CD4-positive, alpha-beta memory T cell (primary cell): Measurements from ENCODE around the gene FRMD4A. TPM values are rescaled to one million over a fixed set of nuclear protein-coding genes. Genes with fewer than 3 reads are reported as not detected.
"Not testable (repeated sequence)": the region's sequence is repeated elsewhere in the genome, so short reads cannot be mapped to it uniquely, and the experiment has no call there.

ENCODE experiments used
- CTCF ChIA-PET: fragments of 350-600 bp; sonication (Branson Sonifier 250); formaldehyde crosslinking; loops from one replicate; lab custom pipeline; 2021; ENCODE audit warnings: inconsistent platforms; ENCODE audit not compliant: partially characterized antibody; lab: Charles Lee
- POLR2A ChIA-PET: fragments of 350-600 bp; sonication (Branson Sonifier 250); formaldehyde crosslinking; loops from one replicate; lab custom pipeline; 2021; ENCODE audit not compliant: partially characterized antibody; lab: Charles Lee
- DNase-seq, 5 donors: peaks; one replicate each; pipeline versions ENCODE4 v3.0.0 to v3.0.0-alpha.2; 2020 to 2022; ENCODE audit warnings: mixed read lengths in 1 of 5
- H3K27ac ChIP-seq: one replicate; pipeline ENCODE4 v1.7.0; 2013; ENCODE audit warnings: low read depth, low read length
- H3K27me3 ChIP-seq: 2 replicates; pipeline ENCODE4 v1.7.0; 2013; ENCODE audit warnings: mild to moderate bottlenecking, low read length, moderate library complexity; ENCODE audit not compliant: insufficient read depth
- H3K36me3 ChIP-seq: 2 replicates; pipeline ENCODE4 v1.7.0; 2013; ENCODE audit warnings: mild to moderate bottlenecking, low read length, moderate library complexity; ENCODE audit not compliant: insufficient read depth
- H3K4me1 ChIP-seq: 2 replicates; pipeline ENCODE4 v1.7.0; 2013; ENCODE audit warnings: mild to moderate bottlenecking, low read length, moderate library complexity; ENCODE audit not compliant: insufficient read depth
- H3K4me3 ChIP-seq, 2 donors: one replicate each; pipeline ENCODE4 v1.7.0; 2013; ENCODE audit warnings: low read length in 2 of 2, mild to moderate bottlenecking in 1 of 2
- H3K9me3 ChIP-seq, 2 donors: one replicate each; pipeline ENCODE4 v1.7.0; 2013; ENCODE audit warnings: low read length in 2 of 2, control low read depth in 1 of 2; ENCODE audit not compliant: control insufficient read depth in 1 of 2
- H3K27ac Mint-ChIP-seq, 7 donors: one replicate each; pipeline ENCODE4 v1.8.0; 2020 to 2021; ENCODE audit warnings: mixed read lengths in 7 of 7, mild to moderate bottlenecking in 6 of 7, inconsistent platforms in 3 of 7, moderate library complexity in 3 of 7
- H3K27me3 Mint-ChIP-seq, 2 donors: one replicate each; pipeline ENCODE4 v1.8.0; 2020 to 2021; ENCODE audit warnings: mixed read lengths in 2 of 2
- H3K36me3 Mint-ChIP-seq, 2 donors: one replicate each; pipeline ENCODE4 v1.8.0; 2020 to 2021; ENCODE audit warnings: mixed read lengths in 2 of 2, inconsistent platforms in 1 of 2, mild to moderate bottlenecking in 1 of 2
- H3K4me1 Mint-ChIP-seq, 4 donors: one replicate each; pipeline ENCODE4 v1.8.0; 2020 to 2021; ENCODE audit warnings: mixed read lengths in 4 of 4, mild to moderate bottlenecking in 1 of 4
- H3K4me3 Mint-ChIP-seq, 8 donors: one replicate each; pipeline ENCODE4 v1.8.0; 2020 to 2021; ENCODE audit warnings: mixed read lengths in 8 of 8, mild to moderate bottlenecking in 7 of 8, moderate library complexity in 6 of 8, inconsistent platforms in 3 of 8
- H3K9me3 Mint-ChIP-seq, 8 donors: one replicate each; pipeline ENCODE4 v1.8.0; 2020 to 2021; ENCODE audit warnings: mixed read lengths in 8 of 8, mild to moderate bottlenecking in 5 of 8, inconsistent platforms in 3 of 8, moderate library complexity in 1 of 8
- intact Hi-C: fragments of 100-400 bp; cut with micrococcal nuclease; formaldehyde crosslinking; loops from one replicate; pipeline ENCODE4 v1.15.1; 2023
- polyA plus RNA-seq, 2 donors: library from polyadenylated mRNA; unstranded; fragments of 300-500 nt; fragmentation: Illumina TruSeq; gene quantifications; one replicate each; pipeline ENCODE4 v1.2.3, GENCODE V29; 2021
- total RNA-seq, 2 experiments: library from RNA; stranded (reverse); gene quantifications; one replicate each; pipeline ENCODE4 v1.2.3, GENCODE V29; 2021

FRMD4A gene
- total and polyA plus RNA-seq, 4 experiments from 2014 or later: 0.89 to 2.4 (median 1.9) TPM; not detected in 1

DNA sequence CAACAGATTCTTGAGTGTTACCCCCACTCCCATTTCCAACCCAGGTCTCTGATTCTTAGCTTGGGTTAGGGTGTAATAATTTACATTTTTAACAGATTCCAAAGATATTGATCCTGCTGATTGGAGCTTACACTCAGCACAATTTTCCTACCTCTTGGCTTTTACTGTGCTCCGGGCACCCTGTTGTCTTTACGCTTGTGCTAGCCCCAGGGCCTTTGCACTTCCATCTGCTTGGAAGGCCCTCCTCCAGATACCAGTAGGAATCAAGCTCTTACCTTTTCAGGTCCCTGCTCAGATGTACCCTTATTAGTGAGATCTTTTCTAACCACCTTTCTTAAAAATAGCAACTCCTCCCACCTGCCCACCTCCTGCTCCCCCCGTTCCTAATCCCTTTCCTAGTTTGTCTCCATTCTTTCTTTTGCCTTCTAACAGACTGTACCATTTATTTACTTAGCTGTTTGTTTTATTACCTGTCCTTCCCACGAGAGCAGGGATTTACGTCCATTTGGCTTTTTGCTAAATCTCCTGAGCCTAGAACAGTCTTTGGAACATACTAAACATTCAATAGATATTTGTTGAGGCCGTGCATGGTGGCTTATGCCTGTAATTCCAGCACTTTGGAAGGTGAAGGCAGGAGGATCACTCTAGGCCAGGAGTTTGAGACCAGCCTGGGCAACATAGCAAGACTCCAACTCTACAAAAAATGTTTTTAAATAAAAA is 427.7 kb downstream of the FRMD4A start:
- ChIA-PET POLR2A (no interaction called here), CTCF (interaction anchor here (0.7 kb wide), 1 partner anchor 28 kb away, joined by 3 read pairs; no protein-coding TSS in a partner anchor)
- DNase-seq: no peak
- Mint-ChIP-seq H3K4me3 (no peak overlapping the region), H3K27me3 (peaks cover 2 to 5% of the 10 kb centered on the region in 2 donors), H3K27ac (no peak overlapping the region), H3K4me1 (peaks cover 0 to 2% (median 0%) of the 10 kb centered on the region in 4 donors), H3K9me3 (peaks cover 0 to 3% (median 0%) of the 10 kb centered on the region in 8 donors), H3K36me3 (no peaks in the 10 kb centered on the region)
- intact Hi-C loops: no loop called here
- no peaks in the 10 kb centered on the region for H3K27me3 ChIP-seq
- H3K4me3 ChIP-seq: no peak overlapping the region
- no peaks in the 10 kb centered on the region for H3K36me3 ChIP-seq
- H3K27ac ChIP-seq: no peak overlapping the region
- H3K4me1 ChIP-seq: no peaks in the 10 kb centered on the region
- H3K9me3 ChIP-seq: no peaks in the 10 kb centered on the region

DNA sequence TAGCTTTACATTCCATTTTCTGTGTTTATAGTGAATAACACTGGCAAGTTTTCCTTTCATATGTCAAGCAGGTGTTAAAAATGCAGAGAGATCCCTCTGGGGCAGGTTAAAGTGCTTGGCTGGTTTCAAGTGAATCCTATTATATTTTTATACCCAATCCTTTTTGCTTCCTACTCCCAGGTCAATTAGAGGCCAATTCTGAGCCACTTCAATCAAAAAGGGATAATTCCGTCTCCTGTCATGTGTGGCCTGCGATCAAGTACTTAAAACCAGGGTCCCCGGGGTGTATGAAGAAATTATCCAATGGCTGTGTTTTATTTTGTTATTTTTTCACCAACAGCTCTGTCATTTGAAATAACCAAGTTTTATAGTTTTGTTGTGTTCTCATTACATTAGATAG is 430.8 kb downstream of the FRMD4A start:
- no peaks in the 10 kb centered on the region for H3K4me1 ChIP-seq
- no peaks in the 10 kb centered on the region for H3K27me3 ChIP-seq
- H3K27ac ChIP-seq: no peak overlapping the region
- Mint-ChIP-seq H3K27ac (no peak overlapping the region), H3K9me3 (peaks cover 0 to 8% (median 0%) of the 10 kb centered on the region in 8 donors), H3K27me3 (peaks cover 5 to 13% of the 10 kb centered on the region in 2 donors), H3K4me1 (no peaks in the 10 kb centered on the region), H3K36me3 (peaks cover 0 to 5% of the 10 kb centered on the region in 2 donors), H3K4me3 (no peak overlapping the region)
- no peak for DNase-seq
- no peaks in the 10 kb centered on the region for H3K9me3 ChIP-seq
- CTCF ChIA-PET: interaction anchor here (1.2 kb wide), 1 partner anchor 192 kb away, joined by 3 read pairs; no protein-coding TSS in a partner anchor
- intact Hi-C loops: no loop called here
- H3K4me3 ChIP-seq: no peak overlapping the region
- POLR2A ChIA-PET: no interaction called here
- no peaks in the 10 kb centered on the region for H3K36me3 ChIP-seq

DNA sequence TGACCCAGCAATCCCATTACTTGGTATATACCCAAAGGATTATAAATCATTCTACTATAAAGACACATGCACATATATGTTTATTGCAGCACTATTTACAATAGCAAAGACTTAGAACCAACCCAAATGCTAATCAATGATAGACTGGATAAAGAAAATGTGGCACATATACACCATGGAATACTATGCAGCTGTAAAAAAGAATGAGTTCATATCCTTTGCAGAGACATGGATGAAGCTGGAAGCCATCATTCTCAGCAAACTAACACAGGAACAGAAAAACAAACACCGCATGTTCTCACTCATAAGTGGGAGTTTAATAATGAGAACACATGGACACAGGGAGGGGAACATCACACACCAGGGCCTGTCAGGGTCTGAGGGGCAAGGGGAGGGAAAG is 434.6 kb downstream of the FRMD4A start:
- H3K4me3 Mint-ChIP-seq, H3K36me3 ChIP-seq, CTCF ChIA-PET, H3K27me3 ChIP-seq, H3K4me1 ChIP-seq, intact Hi-C loops, H3K9me3 ChIP-seq, DNase-seq, POLR2A ChIA-PET, H3K9me3 Mint-ChIP-seq, H3K36me3 Mint-ChIP-seq, H3K27ac ChIP-seq, H3K4me3 ChIP-seq, H3K27ac Mint-ChIP-seq: not testable (repeated sequence)
- Mint-ChIP-seq H3K27me3 (peaks cover 33 to 37% of the 10 kb centered on the region in 2 donors), H3K4me1 (peaks cover 8 to 15% (median 9%) of the 10 kb centered on the region in 4 donors)

DNA sequence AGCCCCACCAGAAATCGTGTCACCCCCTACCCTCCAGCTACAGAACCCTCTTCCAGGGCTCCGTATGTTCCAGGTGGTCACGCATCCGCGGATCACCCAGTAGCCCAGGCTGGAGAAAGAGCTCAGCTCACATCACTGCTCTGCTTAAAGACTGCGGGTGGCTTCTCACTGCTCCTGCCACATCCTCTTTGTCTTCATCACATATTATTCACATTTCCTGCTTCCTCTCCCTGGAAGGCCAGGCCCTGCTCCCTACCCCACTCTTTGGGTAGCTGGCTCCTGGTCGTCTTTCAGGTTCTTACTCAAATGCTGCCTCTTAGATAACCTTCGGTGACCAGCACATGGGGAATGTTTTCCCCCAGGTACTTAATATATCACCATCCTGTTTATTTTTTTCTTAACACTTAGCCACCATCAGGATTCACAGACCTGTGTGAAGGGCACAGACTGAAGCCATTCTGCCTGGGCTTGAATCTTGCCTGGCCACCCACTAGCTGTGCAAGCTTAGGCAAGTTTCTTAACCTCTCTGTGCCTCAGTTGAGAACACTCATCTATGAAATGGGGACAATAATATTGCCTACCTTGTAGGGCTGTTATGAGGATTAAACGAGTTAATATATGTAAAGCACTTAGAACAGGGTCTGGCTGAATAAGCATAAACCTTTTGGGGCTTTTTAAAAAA is 436.2 kb downstream of the FRMD4A start:
- ChIA-PET CTCF (no interaction called here), POLR2A (no interaction called here)
- Histone ChIP-seq H3K36me3 (no peaks in the 10 kb centered on the region), H3K27ac (no peak overlapping the region), H3K4me3 (no peak overlapping the region), H3K4me1 (peaks cover 5% of the 10 kb centered on the region), H3K9me3 (no peaks in the 10 kb centered on the region), H3K27me3 (peaks cover 22% of the 10 kb centered on the region)
- Mint-ChIP-seq H3K27me3 (peaks cover 49 to 51% of the 10 kb centered on the region in 2 donors), H3K9me3 (peaks cover 0 to 8% (median 0%) of the 10 kb centered on the region in 8 donors), H3K4me3 (peak overlapping the region in 2 of 8 donors; percentile 42 to 46), H3K4me1 (peaks cover 9 to 28% (median 15%) of the 10 kb centered on the region in 4 donors), H3K27ac (no peak overlapping the region), H3K36me3 (peaks cover 0 to 5% of the 10 kb centered on the region in 2 donors)
- intact Hi-C loops: no loop called here
- DNase-seq: no peak

DNA sequence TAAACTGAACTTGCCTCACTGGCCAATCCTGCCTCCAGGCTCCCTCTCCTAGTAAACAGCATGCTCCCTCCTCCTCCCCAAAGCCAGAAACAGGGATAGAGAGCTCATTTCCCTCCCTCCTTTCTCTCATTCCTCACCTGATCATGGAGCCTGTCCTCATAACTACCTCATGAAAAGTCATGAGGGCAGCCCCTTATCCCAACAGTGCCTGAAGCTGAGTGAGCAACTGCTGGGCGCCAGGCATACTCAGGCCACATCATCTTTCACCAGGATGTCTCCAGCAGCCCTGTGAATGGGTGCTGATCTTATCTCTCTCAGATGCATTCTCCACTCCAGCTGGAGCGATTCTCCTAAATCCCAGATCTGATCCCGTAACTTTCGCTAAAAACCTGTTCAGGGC is 436.8 kb downstream of the FRMD4A start:
- H3K36me3 Mint-ChIP-seq: peaks cover 0 to 5% of the 10 kb centered on the region in 2 donors
- ChIA-PET CTCF (no interaction called here), POLR2A (no interaction called here)
- Histone ChIP-seq H3K36me3 (no peaks in the 10 kb centered on the region), H3K27me3 (peaks cover 22% of the 10 kb centered on the region), H3K4me3 (no peak overlapping the region), H3K9me3 (no peaks in the 10 kb centered on the region), H3K27ac (no peak overlapping the region), H3K4me1 (peaks cover 5% of the 10 kb centered on the region)
- intact Hi-C loops: no loop called here
- no peak overlapping the region for H3K27ac Mint-ChIP-seq
- peak overlapping the region in 1 of 8 donors; percentile 50 for H3K4me3 Mint-ChIP-seq
- DNase-seq: no peak
- peaks cover 0 to 8% (median 0%) of the 10 kb centered on the region in 8 donors for H3K9me3 Mint-ChIP-seq
- peaks cover 49 to 51% of the 10 kb centered on the region in 2 donors for H3K27me3 Mint-ChIP-seq
- peaks cover 9 to 28% (median 15%) of the 10 kb centered on the region in 4 donors for H3K4me1 Mint-ChIP-seq

DNA sequence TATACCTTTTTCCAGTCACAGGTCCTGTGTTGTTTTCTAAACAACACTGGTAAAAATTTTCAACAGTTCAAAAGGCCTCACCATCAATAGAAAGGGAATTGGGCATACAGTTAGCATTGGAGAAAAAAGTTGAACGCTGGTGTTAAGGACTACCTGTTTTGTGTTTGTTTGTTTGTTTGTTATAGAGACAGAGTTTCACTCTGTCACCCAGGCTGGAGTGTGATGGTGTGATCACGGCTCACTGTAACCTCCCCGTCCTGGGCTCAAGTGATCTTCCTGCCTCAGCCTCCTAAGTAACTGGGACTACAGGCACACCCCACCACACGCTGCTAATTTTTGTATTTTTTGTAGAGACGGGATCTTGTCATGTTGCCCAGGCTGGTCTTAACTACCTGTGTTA is 437.9 kb downstream of the FRMD4A start:
- no peak overlapping the region for H3K27ac ChIP-seq
- POLR2A ChIA-PET: no interaction called here
- intact Hi-C loops: no loop called here
- no peak for DNase-seq
- Mint-ChIP-seq H3K27ac (no peak overlapping the region), H3K4me3 (peak overlapping the region in 5 of 8 donors; percentile 17 to 76 (median 74)), H3K36me3 (peaks cover 0 to 5% of the 10 kb centered on the region in 2 donors), H3K27me3 (peaks cover 53 to 57% of the 10 kb centered on the region in 2 donors), H3K9me3 (peaks cover 0 to 8% (median 0%) of the 10 kb centered on the region in 8 donors), H3K4me1 (peaks cover 9 to 28% (median 15%) of the 10 kb centered on the region in 4 donors)
- H3K4me1 ChIP-seq: peaks cover 5% of the 10 kb centered on the region
- peaks cover 22% of the 10 kb centered on the region for H3K27me3 ChIP-seq
- CTCF ChIA-PET: no interaction called here
- H3K9me3 ChIP-seq: no peaks in the 10 kb centered on the region
- no peak overlapping the region for H3K4me3 ChIP-seq
- H3K36me3 ChIP-seq: no peaks in the 10 kb centered on the region

DNA sequence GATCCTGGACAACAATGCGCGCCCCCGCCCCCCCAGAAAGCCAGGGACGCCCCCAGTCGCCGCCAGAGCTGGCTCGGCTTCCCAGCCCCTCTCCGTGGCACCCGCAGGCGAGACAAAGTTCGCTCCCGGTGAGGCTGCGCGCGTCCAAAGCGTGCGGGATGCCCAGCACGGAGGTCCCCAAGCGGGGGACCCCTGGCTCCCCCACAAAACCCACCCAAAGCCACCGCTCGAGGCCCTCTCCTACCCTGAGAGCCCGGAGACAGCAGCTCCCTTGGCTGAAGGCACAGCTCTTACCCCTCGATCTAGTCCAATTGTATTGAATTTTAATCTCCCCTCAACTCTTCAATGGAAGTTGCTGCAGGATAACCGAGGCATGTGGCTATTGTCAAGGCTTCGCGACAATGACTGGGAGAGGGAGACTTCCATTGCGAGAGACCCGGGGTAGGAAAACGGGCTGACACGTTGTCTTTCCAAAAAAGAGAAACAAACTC is 438.7 kb downstream of the FRMD4A start:
- Histone ChIP-seq H3K27me3 (peaks cover 22% of the 10 kb centered on the region), H3K4me3 (no peak overlapping the region), H3K36me3 (no peaks in the 10 kb centered on the region), H3K4me1 (peaks cover 5% of the 10 kb centered on the region), H3K27ac (no peak overlapping the region), H3K9me3 (no peaks in the 10 kb centered on the region)
- peak overlapping the region; percentile 53 to 76 (median 64) for H3K4me3 Mint-ChIP-seq
- H3K27ac Mint-ChIP-seq: no peak overlapping the region
- intact Hi-C loops: no loop called here
- H3K9me3 Mint-ChIP-seq: peaks cover 0 to 8% (median 0%) of the 10 kb centered on the region in 8 donors
- peaks cover 12 to 28% (median 15%) of the 10 kb centered on the region in 4 donors for H3K4me1 Mint-ChIP-seq
- ChIA-PET POLR2A (no interaction called here), CTCF (no interaction called here)
- peaks cover 0 to 5% of the 10 kb centered on the region in 2 donors for H3K36me3 Mint-ChIP-seq
- DNase-seq: no peak
- H3K27me3 Mint-ChIP-seq: peaks cover 57 to 64% of the 10 kb centered on the region in 2 donors
